Osteocyte (in vitro differentiated cells): ENCODE measurements around the gene VIPR1. TPM values are rescaled to one million over a fixed set of nuclear protein-coding genes. Genes with fewer than 3 reads are reported as not detected.
A peak's percentile ranks its signal among the peaks of the same experiment; 100 is the strongest.

Source experiments
- DNase-seq: peaks from one replicate; pipeline ENCODE4 v3.0.0; 2021; ENCODE audit warnings: mixed read lengths; ENCODE audit not compliant: unreplicated experiment; ENCODE audit errors: extremely low spot score
- H3K27ac Mint-ChIP-seq: one replicate; pipeline ENCODE4 v1.8.0; 2021; ENCODE audit warnings: mild to moderate bottlenecking, mixed read lengths; ENCODE audit not compliant: unreplicated experiment
- H3K27me3 Mint-ChIP-seq: one replicate; pipeline ENCODE4 v1.8.0; 2021; ENCODE audit warnings: mixed read lengths; ENCODE audit not compliant: unreplicated experiment
- H3K36me3 Mint-ChIP-seq: one replicate; pipeline ENCODE4 v1.8.0; 2021; ENCODE audit warnings: mixed read lengths; ENCODE audit not compliant: unreplicated experiment
- H3K4me1 Mint-ChIP-seq: one replicate; pipeline ENCODE4 v1.8.0; 2021; ENCODE audit warnings: mixed read lengths; ENCODE audit not compliant: unreplicated experiment
- H3K4me3 Mint-ChIP-seq: one replicate; pipeline ENCODE4 v1.8.0; 2021; ENCODE audit warnings: mild to moderate bottlenecking, moderate library complexity, mixed read lengths; ENCODE audit not compliant: unreplicated experiment
- H3K9me3 Mint-ChIP-seq: one replicate; pipeline ENCODE4 v1.8.0; 2021; ENCODE audit warnings: mixed read lengths; ENCODE audit not compliant: unreplicated experiment
- total RNA-seq: library from RNA; stranded (reverse); gene quantifications from 2 replicates; pipeline ENCODE4 v1.2.1, GENCODE V29; 2021
- TF ChIP-seq, protein P1 (sequence below): fragments of 200-600 bp; sonication (generic); IDR thresholded peaks from 2 replicates; pipeline ENCODE4 v1.5.0; 2021; ENCODE audit warnings: antibody characterized with exemption, mild to moderate bottlenecking, moderate library complexity

The VIPR1 gene
- total RNA-seq, 1 donor from 2014 or later, result 8.9 TPM

GRCh38 chr3:42539871-42540714 is 37.6 kb downstream of the VIPR1 start:
- H3K4me3 Mint-ChIP-seq, result no peak overlapping the region
- no peaks in the 10 kb centered on the region for H3K9me3 Mint-ChIP-seq
- H3K36me3 Mint-ChIP-seq, result no peaks in the 10 kb centered on the region
- H3K4me1 Mint-ChIP-seq, result peaks cover 12% of the 10 kb centered on the region
- no peak for DNase-seq
- H3K27me3 Mint-ChIP-seq, result no peaks in the 10 kb centered on the region
- no peak overlapping the region for H3K27ac Mint-ChIP-seq
- TF ChIP-seq, protein P1, sequence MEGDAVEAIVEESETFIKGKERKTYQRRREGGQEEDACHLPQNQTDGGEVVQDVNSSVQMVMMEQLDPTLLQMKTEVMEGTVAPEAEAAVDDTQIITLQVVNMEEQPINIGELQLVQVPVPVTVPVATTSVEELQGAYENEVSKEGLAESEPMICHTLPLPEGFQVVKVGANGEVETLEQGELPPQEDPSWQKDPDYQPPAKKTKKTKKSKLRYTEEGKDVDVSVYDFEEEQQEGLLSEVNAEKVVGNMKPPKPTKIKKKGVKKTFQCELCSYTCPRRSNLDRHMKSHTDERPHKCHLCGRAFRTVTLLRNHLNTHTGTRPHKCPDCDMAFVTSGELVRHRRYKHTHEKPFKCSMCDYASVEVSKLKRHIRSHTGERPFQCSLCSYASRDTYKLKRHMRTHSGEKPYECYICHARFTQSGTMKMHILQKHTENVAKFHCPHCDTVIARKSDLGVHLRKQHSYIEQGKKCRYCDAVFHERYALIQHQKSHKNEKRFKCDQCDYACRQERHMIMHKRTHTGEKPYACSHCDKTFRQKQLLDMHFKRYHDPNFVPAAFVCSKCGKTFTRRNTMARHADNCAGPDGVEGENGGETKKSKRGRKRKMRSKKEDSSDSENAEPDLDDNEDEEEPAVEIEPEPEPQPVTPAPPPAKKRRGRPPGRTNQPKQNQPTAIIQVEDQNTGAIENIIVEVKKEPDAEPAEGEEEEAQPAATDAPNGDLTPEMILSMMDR, result peak; percentile 66

- peaks cover 21% of the 10 kb centered on the region for H3K4me1 Mint-ChIP-seq
- no peaks in the 10 kb centered on the region for H3K9me3 Mint-ChIP-seq
- DNase-seq, result no peak
- TF ChIP-seq, protein P1, result no peak
- H3K27me3 Mint-ChIP-seq, result no peaks in the 10 kb centered on the region
- H3K36me3 Mint-ChIP-seq, result no peaks in the 10 kb centered on the region
- no peak overlapping the region for H3K27ac Mint-ChIP-seq
- H3K4me3 Mint-ChIP-seq, result no peak overlapping the region
These were observed 38.6 kb downstream of the VIPR1 start for GRCh38 chr3:42541079-42541478.

DNA sequence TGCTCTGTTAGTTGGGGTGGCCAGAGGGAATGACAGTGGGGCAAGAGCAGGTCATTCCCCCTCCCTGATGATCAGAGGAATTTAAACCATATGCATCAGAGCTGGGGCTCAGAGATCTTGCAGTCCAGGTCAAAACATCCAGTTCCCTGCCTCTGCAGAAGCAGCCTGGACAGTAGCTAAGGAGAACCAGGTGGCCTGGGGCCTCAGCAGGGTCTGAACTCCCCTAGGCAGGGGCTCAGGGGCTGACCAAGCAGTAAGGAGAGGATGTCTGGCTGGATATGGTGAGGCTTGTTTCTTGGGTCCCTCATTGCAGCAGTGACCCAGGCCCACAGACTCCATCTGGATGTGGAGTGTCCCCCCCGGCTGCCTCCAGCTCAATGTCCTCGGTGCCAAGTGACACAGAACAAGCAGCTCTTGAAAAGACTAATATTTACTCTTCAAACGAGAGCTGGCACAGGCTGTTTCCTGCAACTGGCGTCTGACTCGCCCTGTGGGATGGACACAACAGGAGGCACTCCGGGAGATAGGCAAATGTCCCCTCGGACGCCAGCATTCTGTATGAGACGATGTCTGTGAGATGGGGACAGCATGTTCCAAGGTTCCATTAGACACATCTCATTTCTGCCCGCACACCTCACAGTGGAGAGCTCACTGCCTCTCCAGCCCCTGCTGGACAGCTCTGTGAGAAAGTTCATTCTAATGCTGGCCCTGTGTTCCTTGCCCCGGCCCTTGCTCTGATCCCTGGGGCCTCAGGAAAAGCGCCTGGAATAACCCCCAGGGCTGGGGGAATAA is 42.2 kb downstream of the VIPR1 start:
- Mint-ChIP-seq H3K36me3 (peaks cover 8% of the 10 kb centered on the region), H3K27ac (peak overlapping the region; percentile 3), H3K9me3 (no peaks in the 10 kb centered on the region), H3K4me3 (no peak overlapping the region), H3K4me1 (peaks cover 34% of the 10 kb centered on the region), H3K27me3 (no peaks in the 10 kb centered on the region)
- TF ChIP-seq, protein P1, result peak; percentile 41
- DNase-seq, result no peak

DNA sequence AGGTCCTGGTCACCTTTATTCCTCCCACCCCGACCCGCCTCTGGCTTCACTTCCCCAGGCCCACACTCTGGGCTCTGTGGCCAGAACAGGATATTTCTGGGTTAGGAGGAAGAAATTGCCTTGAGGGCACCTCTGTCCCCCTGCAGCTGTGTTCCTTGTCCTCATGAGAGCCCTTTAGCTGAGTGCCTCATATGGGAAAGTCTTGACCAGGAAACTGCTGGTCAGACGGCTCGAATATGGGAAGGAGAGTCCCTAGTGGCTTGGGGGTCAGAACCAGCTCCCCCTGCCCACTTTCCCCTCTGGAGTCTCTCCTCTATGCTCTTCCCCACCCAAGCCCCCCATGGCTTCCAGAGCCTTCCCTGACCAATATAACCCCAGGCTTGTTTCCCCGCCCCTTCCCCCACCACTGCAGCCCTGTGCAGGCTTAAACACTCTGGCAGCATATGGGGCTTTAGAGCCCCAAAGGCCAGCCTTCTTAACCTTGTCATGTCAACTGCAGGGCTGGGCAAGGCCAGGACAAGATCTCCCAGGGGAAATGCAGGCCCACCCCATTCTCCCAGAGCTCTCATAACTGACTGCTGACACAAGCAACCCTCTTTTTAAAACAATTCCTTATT is 42.9 kb downstream of the VIPR1 start:
- no peak for DNase-seq
- no peaks in the 10 kb centered on the region for H3K27me3 Mint-ChIP-seq
- H3K27ac Mint-ChIP-seq, result peak overlapping the region; percentile 3
- H3K4me3 Mint-ChIP-seq, result no peak overlapping the region
- H3K36me3 Mint-ChIP-seq, result peaks cover 9% of the 10 kb centered on the region
- H3K4me1 Mint-ChIP-seq, result peaks cover 34% of the 10 kb centered on the region
- TF ChIP-seq, protein P1, result peak; percentile 3
- H3K9me3 Mint-ChIP-seq, result no peaks in the 10 kb centered on the region
